Large intestine (tissue), 12 donors: ENCODE measurements around the gene LCP2. TPM values are rescaled to one million over a fixed set of nuclear protein-coding genes. Genes with fewer than 3 reads are reported as not detected.

Experiments
- DNase-seq, 2 donors: peaks; one replicate each; pipeline versions ENCODE4 v3.0.0 to v3.0.0-alpha.2; 2013
- H3K27ac ChIP-seq: one replicate; pipeline ENCODE4 v1.5.1; 2013; ENCODE audit warnings: low read length
- H3K27me3 ChIP-seq: 2 replicates; pipeline ENCODE4 v1.6.1; 2013; ENCODE audit warnings: low read length; ENCODE audit not compliant: control insufficient read depth, insufficient read depth
- H3K36me3 ChIP-seq: 2 replicates; pipeline ENCODE4 v1.6.1; 2013; ENCODE audit warnings: low read length; ENCODE audit not compliant: control insufficient read depth, insufficient read depth
- H3K4me1 ChIP-seq: one replicate; pipeline ENCODE4 v1.6.1; 2013; ENCODE audit warnings: low read length; ENCODE audit not compliant: control insufficient read depth, insufficient read depth
- H3K4me3 ChIP-seq: one replicate; pipeline ENCODE4 v1.5.1; 2013; ENCODE audit warnings: low read length
- H3K9me3 ChIP-seq: one replicate; pipeline ENCODE4 v1.6.1; 2013; ENCODE audit warnings: mild to moderate bottlenecking, low read depth, low read length, moderate library complexity; ENCODE audit not compliant: control insufficient read depth
- WGBS: methylation state at CpG from one replicate; pipeline ENCODE4 v1.1.5; 2013; ENCODE audit warnings: low lambda C conversion rate; ENCODE audit not compliant: insufficient coverage; 5-methylcytosine and 5-hydroxymethylcytosine counted together
- long read RNA-seq, 11 donors: transcript quantifications; one replicate each; lab custom pipeline, GENCODE V29; 2026
- polyA plus RNA-seq: library from polyadenylated mRNA; unstranded; fragments of 120-200 nt; gene quantifications from one replicate; pipeline ENCODE4 v1.2.1, GENCODE V29; 2013

Gene LCP2
- polyA plus RNA-seq: 15.6 TPM
- long read RNA-seq, donor 1, partial matches to known transcripts: 0 of 2 reads
- long read RNA-seq, donor 1, other reads (novel, unspliced or antisense): 0 of 2 reads
- long read RNA-seq, donor 2, partial matches to known transcripts: 0 of 1 reads
- long read RNA-seq, donor 2, other reads (novel, unspliced or antisense): 0 of 1 reads
- long read RNA-seq, donor 3, partial matches to known transcripts: 0 of 1 reads
- long read RNA-seq, donor 3, other reads (novel, unspliced or antisense): 0 of 1 reads
- long read RNA-seq, donor 4: 0 reads
- long read RNA-seq, donor 5, partial matches to known transcripts: 0 of 2 reads
- long read RNA-seq, donor 5, other reads (novel, unspliced or antisense): 0 of 2 reads
- long read RNA-seq, donor 6, partial matches to known transcripts: 0 of 2 reads
- long read RNA-seq, donor 6, other reads (novel, unspliced or antisense): 0 of 2 reads
- long read RNA-seq, donor 7, partial matches to known transcripts: 0 of 1 reads
- long read RNA-seq, donor 7, other reads (novel, unspliced or antisense): 0 of 1 reads
- long read RNA-seq, donor 8, partial matches to known transcripts: 0 of 3 reads
- long read RNA-seq, donor 8, other reads (novel, unspliced or antisense): 0 of 3 reads
- long read RNA-seq, donor 9, partial matches to known transcripts: 0 of 1 reads
- long read RNA-seq, donor 9, other reads (novel, unspliced or antisense): 0 of 1 reads
- long read RNA-seq, donor 10, partial matches to known transcripts: 0 of 2 reads
- long read RNA-seq, donor 10, other reads (novel, unspliced or antisense): 0 of 2 reads
- long read RNA-seq, donor 11, partial matches to known transcripts: 0 of 1 reads
- long read RNA-seq, donor 11, other reads (novel, unspliced or antisense): 0 of 1 reads

DNA sequence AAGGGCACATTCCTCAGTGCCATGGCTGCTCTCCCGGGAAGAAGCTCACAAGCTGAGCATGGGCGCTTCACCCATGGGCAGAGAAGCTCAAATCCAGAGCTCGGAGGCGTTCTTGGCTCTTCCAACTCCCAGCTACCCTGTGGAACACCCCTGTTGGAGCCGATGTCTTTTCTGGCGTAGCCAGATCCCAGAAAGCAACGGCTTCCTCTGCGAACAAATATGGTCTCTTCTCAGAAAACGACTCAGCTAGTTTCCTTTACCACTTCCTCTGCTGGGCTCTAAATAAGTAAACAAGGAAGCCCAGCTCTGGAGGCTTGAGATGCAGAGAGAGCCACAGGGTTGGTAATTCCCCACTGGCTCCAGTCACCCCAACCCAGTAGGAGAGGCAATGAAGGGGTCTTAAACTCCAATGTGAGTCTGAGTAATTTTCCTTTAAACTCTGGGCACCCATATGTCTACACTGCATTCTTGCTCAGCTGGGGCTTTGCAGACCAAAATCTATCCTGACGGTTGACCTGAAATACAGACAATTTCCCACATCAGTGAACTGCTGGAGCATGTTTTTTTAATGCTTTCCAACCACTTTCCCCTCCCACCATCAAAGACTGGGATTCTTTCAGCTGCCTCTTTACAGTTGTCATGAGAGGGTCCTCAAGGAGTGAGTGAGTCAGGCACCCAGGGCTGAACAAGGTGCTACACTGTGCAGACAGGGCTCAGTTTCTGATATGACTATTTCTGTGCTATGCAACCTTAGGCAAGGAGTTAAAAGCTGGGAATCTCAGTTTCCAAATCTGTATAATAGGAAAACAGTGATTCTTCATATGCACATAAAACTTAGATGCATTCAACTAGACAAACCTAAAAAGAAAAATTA is at the start of gene LCP2:
Gene LCP2 (minus strand): TSS at position 189 of the 874 bp plus-strand sequence. CDS start 166 bp downstream, at position 23.
- DNase-seq: no peak
- 80% methylated on average over 1 of the region's 10 CpGs for WGBS
- peak within 1 kb of the TSS; percentile 21 for H3K4me3 ChIP-seq

GRCh38 chr5:170347022-170347567 is 49.5 kb upstream of the LCP2 start:
- no peaks in the 10 kb centered on the region for H3K36me3 ChIP-seq
- no peak overlapping the region for H3K27ac ChIP-seq
- H3K4me3 ChIP-seq: no peak overlapping the region
- no peak for DNase-seq
- H3K27me3 ChIP-seq: peaks cover 3% of the 10 kb centered on the region
- WGBS: no CpG with 5 or more reads among the region's 9 CpGs
- no peaks in the 10 kb centered on the region for H3K9me3 ChIP-seq
- no peaks in the 10 kb centered on the region for H3K4me1 ChIP-seq

More for the DNA sequence above, at the start of gene LCP2:
- no peaks in the 10 kb centered on the region for H3K4me1 ChIP-seq
- no peak within 1 kb of the TSS for H3K27ac ChIP-seq
- H3K9me3 ChIP-seq: no peaks in the 10 kb centered on the region
- no peaks in the 10 kb centered on the region for H3K36me3 ChIP-seq
- H3K27me3 ChIP-seq: no peaks in the 10 kb centered on the region

GRCh38 chr5:170345971-170346370 is 48.4 kb upstream of the LCP2 start:
- WGBS: no CpG with 5 or more reads among the region's 1 CpG
- Histone ChIP-seq H3K4me1 (no peaks in the 10 kb centered on the region), H3K27ac (no peak overlapping the region), H3K4me3 (no peak overlapping the region), H3K9me3 (no peaks in the 10 kb centered on the region), H3K36me3 (no peaks in the 10 kb centered on the region), H3K27me3 (peaks cover 2% of the 10 kb centered on the region)
- no peak for DNase-seq

- H3K27ac ChIP-seq: no peak overlapping the region
- H3K36me3 ChIP-seq: no peaks in the 10 kb centered on the region
- WGBS: no CpG with 5 or more reads among the region's 3 CpGs
These were observed 45.6 kb upstream of the LCP2 start for GRCh38 chr5:170343177-170343576.

GRCh38 chr5:170342153-170342725 is 44.7 kb upstream of the LCP2 start:
- no CpG with 5 or more reads among the region's 8 CpGs for WGBS
- Histone ChIP-seq H3K4me3 (no peak overlapping the region), H3K9me3 (no peaks in the 10 kb centered on the region), H3K4me1 (no peaks in the 10 kb centered on the region), H3K27ac (no peak overlapping the region), H3K27me3 (no peaks in the 10 kb centered on the region), H3K36me3 (no peaks in the 10 kb centered on the region)
- DNase-seq: no peak

More at GRCh38 chr5:170343177-170343576, 45.6 kb upstream of the LCP2 start:
- Histone ChIP-seq H3K9me3 (no peaks in the 10 kb centered on the region), H3K27me3 (no peaks in the 10 kb centered on the region), H3K4me3 (no peak overlapping the region), H3K4me1 (no peaks in the 10 kb centered on the region)
- no peak for DNase-seq

- Histone ChIP-seq H3K36me3 (no peaks in the 10 kb centered on the region), H3K27me3 (no peaks in the 10 kb centered on the region), H3K27ac (no peak overlapping the region), H3K4me3 (no peak overlapping the region), H3K4me1 (no peaks in the 10 kb centered on the region), H3K9me3 (no peaks in the 10 kb centered on the region)
- no peak for DNase-seq
- WGBS: no CpG with 5 or more reads among the region's 9 CpGs
These were observed 44.0 kb upstream of the LCP2 start for GRCh38 chr5:170341545-170341944.

- no CpG with 5 or more reads among the region's 1 CpG for WGBS
- H3K27ac ChIP-seq: no peak overlapping the region
- H3K27me3 ChIP-seq: no peaks in the 10 kb centered on the region
- H3K4me3 ChIP-seq: no peak overlapping the region
- H3K36me3 ChIP-seq: no peaks in the 10 kb centered on the region
- H3K4me1 ChIP-seq: no peaks in the 10 kb centered on the region
- DNase-seq: no peak
- no peaks in the 10 kb centered on the region for H3K9me3 ChIP-seq
These were observed 42.2 kb upstream of the LCP2 start for GRCh38 chr5:170339780-170340167.

DNA sequence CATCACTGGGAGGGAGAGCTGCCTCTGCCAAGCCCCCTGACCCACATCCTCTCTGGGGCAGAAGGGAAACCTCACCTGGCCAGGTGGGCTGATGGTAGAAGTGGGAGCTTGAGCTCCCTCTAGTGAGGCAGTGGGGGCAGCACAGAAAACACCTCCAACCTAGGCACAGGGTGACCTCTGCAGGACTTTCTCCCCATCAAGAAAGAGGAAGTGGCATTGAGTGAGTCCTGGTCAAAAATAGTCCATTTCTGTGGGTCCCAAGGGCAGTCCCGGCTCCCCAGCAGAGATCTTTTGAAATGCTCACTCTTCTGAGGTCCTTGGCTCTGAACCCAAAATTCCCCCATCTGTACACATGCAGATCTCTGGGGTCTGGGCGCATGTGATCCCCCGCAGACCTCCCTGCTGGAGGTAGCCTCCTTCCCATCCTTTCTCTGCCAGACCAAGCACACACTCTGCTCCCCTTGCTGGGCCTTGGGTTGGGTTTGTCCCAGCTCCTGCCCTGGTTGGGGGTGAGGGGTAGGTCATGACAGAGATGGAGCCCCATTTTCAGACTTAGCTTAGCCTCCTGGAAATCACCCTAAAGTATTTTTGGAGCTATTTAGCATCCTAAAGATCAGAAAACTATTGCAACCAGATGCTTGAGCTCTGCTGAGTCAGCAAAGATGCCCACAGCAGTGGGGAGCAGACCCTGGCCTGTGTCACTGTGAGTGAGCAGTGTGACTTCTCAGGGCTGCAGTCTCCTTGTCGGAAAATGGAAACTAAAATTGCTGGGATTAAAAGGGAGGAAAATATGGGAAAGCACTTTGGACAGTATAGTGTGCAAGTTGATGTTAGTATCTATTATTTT is 41.6 kb upstream of the LCP2 start:
- Histone ChIP-seq H3K4me1 (no peaks in the 10 kb centered on the region), H3K9me3 (no peaks in the 10 kb centered on the region), H3K27ac (no peak overlapping the region), H3K4me3 (no peak overlapping the region), H3K27me3 (no peaks in the 10 kb centered on the region), H3K36me3 (no peaks in the 10 kb centered on the region)
- no peak for DNase-seq
- no CpG with 5 or more reads among the region's 4 CpGs for WGBS

DNA sequence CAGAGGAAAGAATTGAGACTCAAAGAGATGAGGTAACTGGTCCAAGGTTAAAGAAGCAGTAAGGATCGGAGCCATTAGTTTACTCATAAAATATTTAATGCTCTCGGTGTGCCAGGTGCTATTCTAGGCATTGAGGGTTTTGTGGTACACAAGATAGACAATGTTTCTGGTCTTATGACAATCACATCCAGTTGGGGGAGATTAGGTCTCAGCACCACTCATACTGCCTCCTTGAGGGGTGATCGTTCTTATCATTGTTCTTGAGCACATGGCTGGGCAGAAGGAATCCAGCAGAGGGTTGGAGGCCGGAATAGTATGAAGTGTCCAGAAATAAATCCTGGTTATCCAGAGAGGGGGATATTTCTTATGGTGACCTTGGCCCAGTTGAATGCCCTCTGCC is 40.7 kb upstream of the LCP2 start:
- no peaks in the 10 kb centered on the region for H3K27me3 ChIP-seq
- H3K36me3 ChIP-seq: no peaks in the 10 kb centered on the region
- no peak overlapping the region for H3K27ac ChIP-seq
- H3K9me3 ChIP-seq: no peaks in the 10 kb centered on the region
- WGBS: no CpG with 5 or more reads among the region's 4 CpGs
- no peak overlapping the region for H3K4me3 ChIP-seq
- H3K4me1 ChIP-seq: no peaks in the 10 kb centered on the region
- no peak for DNase-seq
